Suprapubic skin (tissue), 3 donors: ENCODE measurements around the gene OR51V1.

Experiments
- POLR2AphosphoS5 ChIP-seq, 3 donors: sonication (generic); formaldehyde crosslinking; IDR thresholded peaks; one replicate each; pipeline ENCODE4 v1.6.1; 2017; ENCODE audit warnings: antibody characterized with exemption in 3 of 3
- TF ChIP-seq, protein P1 (sequence below), 2 donors: fragments of 200-600 bp in 1 of 2; fragments of 450-650 bp in 1 of 2; sonication (generic) in 1 of 2; IDR thresholded peaks; one replicate each; pipeline ENCODE4 v1.5.1; 2016 to 2019; ENCODE audit warnings: antibody characterized with exemption in 2 of 2, mild to moderate bottlenecking in 1 of 2, moderate library complexity in 1 of 2

DNA sequence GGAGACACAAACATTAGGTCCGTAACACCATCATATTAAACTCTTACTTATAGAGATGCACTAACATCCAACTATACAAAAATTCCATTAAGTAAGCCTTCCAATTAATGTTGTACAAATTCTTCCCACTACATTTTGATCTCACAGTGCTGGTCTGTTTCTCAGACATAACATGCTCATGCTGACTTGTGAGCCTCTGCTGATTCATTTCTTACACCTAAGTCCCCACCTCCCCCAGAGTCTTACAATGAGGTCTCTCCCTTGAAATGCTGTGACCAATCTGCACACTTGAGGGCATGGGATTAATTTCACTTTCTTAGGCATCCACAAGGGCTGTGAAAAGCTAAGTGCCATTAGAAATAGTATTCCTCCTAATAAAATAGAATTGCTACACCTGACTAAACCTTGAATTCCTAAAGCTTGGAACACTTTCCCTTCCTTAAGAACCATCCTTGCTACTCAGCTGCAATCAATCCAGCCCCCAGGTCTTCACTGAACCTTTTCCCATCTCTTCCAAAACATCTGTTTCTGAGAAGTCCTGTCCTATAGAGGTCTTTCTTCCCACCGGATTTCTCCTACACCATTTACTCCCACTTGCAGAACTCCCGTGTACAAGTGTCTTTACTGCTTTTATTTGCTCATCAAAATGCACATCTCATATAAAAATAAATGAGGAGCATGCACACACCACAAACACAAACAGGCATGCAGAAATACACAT is 47.1 kb upstream of the OR51V1 start:
- TF ChIP-seq, protein P1, sequence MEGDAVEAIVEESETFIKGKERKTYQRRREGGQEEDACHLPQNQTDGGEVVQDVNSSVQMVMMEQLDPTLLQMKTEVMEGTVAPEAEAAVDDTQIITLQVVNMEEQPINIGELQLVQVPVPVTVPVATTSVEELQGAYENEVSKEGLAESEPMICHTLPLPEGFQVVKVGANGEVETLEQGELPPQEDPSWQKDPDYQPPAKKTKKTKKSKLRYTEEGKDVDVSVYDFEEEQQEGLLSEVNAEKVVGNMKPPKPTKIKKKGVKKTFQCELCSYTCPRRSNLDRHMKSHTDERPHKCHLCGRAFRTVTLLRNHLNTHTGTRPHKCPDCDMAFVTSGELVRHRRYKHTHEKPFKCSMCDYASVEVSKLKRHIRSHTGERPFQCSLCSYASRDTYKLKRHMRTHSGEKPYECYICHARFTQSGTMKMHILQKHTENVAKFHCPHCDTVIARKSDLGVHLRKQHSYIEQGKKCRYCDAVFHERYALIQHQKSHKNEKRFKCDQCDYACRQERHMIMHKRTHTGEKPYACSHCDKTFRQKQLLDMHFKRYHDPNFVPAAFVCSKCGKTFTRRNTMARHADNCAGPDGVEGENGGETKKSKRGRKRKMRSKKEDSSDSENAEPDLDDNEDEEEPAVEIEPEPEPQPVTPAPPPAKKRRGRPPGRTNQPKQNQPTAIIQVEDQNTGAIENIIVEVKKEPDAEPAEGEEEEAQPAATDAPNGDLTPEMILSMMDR (IDR thresholded peaks at IDR 0.05) = no peak
- no peak for TF ChIP-seq POLR2AphosphoS5 (IDR thresholded peaks at IDR 0.05)
